ENCODE measurements around the gene LRP4.
"Not testable (repeated sequence)": the region's sequence is repeated elsewhere in the genome, so short reads cannot be mapped to it uniquely, and the experiment has no call there.

LRP4 gene, protein sequence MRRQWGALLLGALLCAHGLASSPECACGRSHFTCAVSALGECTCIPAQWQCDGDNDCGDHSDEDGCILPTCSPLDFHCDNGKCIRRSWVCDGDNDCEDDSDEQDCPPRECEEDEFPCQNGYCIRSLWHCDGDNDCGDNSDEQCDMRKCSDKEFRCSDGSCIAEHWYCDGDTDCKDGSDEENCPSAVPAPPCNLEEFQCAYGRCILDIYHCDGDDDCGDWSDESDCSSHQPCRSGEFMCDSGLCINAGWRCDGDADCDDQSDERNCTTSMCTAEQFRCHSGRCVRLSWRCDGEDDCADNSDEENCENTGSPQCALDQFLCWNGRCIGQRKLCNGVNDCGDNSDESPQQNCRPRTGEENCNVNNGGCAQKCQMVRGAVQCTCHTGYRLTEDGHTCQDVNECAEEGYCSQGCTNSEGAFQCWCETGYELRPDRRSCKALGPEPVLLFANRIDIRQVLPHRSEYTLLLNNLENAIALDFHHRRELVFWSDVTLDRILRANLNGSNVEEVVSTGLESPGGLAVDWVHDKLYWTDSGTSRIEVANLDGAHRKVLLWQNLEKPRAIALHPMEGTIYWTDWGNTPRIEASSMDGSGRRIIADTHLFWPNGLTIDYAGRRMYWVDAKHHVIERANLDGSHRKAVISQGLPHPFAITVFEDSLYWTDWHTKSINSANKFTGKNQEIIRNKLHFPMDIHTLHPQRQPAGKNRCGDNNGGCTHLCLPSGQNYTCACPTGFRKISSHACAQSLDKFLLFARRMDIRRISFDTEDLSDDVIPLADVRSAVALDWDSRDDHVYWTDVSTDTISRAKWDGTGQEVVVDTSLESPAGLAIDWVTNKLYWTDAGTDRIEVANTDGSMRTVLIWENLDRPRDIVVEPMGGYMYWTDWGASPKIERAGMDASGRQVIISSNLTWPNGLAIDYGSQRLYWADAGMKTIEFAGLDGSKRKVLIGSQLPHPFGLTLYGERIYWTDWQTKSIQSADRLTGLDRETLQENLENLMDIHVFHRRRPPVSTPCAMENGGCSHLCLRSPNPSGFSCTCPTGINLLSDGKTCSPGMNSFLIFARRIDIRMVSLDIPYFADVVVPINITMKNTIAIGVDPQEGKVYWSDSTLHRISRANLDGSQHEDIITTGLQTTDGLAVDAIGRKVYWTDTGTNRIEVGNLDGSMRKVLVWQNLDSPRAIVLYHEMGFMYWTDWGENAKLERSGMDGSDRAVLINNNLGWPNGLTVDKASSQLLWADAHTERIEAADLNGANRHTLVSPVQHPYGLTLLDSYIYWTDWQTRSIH (N-terminal part only)

DNA sequence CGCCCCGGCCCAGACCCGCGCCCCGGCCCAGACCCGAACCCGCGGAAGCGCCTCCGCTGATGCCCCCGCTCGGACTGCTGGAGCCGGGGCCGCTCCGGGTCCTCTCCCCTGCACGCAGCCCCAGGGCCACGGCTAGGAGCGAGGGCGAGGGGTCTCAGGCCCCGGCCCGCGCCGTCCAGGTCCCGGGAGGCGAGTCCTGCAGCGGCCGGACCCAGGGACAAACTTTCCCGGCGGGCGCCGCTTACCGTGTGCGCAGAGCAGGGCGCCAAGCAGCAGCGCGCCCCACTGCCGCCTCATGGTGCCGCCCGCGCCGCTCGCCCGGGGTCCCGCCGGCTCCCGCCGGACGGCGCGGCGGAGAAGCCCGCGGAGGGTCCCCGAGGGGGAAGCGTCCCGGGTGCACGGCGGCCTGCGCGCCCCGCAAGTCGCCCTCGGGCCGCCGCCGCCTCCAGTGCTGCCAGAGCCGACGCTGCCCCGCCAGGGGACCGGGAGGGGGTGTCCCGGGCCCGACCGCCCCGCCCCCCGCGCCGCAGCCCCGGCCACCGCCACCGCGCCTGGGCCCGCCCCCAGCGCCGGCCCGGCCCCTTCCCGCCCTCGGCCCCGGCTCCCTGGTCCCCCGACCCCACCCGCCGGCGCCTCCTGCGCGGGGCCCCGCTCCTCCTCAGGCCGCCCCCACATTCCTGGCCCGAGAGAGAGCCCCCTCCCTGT, at the start of gene LRP4:
LRP4 (minus strand) TSS at position 468 of the 705 bp plus-strand sequence; CDS start at position 297, 171 bp downstream.
- no peak for DNase-seq (ENCODE audit: low read depth)

DNA sequence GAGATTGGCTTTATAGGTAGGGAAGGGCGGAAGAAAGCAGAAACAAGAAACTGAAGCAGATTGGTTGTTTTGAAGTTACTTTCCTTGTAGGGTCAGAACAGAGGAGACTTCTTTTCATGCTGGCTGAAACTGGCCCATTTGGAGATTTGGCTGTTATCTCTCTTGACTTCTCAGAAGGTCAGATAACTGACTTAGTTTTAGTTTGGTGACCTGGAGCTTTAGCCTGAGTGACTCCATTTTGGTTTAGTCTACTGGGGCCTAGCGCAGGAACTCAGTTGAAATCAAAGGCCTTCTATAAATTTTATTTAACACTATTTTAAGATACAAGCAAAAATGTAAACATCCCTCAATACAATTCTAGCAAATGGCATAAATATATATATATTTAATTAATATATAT, 49.6 kb upstream of the LRP4 start:
- no peak for DNase-seq (ENCODE audit: low read depth)

DNA sequence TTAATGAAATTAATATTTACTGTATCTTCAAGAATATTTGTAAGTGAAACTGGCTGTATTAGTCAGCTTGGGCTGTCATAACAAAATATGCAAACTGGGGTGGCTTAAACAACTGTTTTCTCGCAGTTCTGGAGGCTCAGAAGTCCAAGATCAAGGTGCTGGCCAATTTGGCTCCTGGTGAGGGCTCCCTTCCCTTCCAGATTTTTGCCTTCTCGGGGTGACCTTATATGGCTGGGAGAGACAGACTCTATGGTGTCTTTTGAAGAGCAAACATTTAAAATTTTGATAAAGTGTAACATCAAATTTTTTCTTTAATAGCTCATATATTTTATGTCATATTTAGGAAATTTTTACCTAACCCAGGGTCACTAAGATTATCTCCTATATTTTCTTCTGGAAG, 48.4 kb upstream of the LRP4 start:
- no peak for DNase-seq (ENCODE audit: low read depth)

DNA sequence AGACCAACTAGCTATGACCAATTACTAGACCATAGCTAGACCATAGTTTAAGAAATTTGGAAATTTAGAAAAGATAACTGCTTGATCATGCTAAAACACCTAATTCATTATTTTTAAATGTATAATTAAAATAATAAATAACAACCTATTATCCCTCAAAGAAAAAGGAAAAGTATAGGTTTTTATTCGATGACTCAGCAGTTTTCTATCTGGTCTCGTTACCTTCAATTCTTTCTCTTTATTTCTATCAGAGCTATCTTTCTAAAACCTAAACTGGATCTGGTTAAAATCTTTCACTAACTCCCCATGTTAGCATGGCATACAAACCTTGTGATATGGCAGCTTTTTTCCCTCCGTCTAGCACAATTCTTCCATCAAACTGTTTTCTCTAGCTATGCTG, 45.5 kb upstream of the LRP4 start:
- DNase-seq (ENCODE audit: low read depth), result no peak

DNA sequence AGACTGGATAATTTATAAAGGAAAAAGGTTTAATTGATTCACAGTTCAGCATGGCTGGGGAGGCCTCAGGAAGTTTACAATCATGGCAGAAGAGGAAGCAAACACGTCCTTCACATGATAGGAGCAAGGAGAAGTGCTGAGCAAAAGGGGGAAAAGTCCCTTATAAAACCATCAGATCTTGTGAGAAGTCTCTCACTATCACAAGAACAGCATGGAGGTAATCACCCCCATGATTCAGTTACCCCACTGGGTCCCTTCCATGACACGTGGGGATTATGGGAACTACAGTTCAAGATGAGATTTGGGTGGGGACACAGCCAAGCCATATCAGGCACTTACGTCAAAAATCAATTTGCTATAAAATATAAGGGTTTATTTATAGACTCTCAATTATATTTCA, 43.5 kb upstream of the LRP4 start:
- DNase-seq (ENCODE audit: low read depth), result not testable (repeated sequence)

DNA sequence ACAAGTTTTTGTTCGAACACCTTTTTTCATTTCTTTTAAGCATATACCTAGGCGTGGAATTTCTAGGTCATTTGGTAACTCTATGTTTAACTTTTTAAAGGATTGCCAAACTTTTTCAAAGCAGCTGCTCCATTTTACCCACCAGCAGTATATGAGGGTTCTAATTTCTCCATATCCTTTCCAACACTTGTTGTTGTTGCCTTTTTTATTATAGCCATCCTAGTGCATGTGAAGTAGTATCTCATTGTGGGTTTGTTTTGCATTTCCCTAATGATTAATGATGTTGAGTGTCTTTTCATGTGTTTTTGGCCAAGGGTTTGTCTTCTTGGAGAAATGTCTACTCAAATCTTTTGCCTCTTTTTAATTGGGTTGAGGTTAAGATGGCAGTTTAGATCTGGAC, 42.7 kb upstream of the LRP4 start:
- DNase-seq (ENCODE audit: low read depth), result no peak

DNA sequence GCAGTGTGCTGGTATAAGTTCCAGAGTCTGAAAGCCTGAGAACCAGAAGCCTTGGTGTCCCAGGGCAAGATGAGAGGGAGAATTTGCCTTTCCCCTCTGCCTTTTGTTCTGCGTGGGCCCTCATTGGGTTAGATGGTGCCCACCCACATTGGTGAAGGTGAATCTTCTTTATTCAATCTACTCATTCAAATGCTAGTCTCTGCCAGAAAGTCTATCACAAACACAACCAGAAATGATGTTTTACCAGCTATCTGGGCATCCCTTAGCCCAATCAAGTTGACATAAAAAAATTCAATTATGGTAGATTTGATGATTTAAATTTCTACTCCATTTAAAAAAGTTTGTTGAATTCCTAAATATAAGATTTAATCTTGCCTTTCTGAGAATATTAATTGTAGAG, 40.4 kb upstream of the LRP4 start:
- DNase-seq (ENCODE audit: low read depth), result no peak

DNA sequence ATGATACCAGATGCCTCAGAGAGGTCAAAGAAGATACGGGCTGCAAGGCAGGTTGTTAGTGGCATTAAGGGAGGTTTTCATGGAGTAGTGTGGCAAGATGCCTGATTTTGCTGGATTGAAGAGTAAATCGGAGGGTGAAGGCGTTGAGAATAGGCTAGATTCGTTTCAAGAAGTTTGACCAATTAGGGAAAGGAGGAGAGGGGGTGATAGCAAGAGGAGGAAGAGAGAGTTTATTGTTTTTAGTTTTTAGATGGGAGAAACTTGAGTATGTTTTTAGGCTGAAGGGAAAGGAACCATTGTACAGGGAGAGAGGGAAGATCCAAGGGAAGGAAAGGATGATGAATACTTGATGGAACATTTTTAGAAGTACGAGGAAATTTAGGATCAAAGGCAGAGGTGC, 34.7 kb upstream of the LRP4 start:
- no peak for DNase-seq (ENCODE audit: low read depth)

DNA sequence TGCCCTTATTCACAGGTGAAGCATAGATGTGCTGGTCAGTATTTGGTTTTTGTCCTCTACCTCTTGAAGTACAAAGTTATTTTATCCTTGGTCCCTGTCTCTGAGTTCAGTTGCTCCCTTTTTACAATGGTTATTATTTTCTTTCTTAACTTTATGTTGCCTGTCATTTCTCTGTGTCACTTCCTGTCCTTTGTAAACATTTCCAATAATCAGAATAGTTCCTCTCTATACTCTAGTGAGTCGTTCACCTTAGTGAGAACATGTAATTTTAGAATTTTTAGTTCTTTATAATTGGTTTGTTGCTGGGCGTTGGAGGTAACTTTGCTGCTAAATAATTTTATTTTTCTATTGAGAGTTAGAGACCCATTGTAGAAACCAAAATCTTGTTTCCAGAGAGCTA, 34.2 kb upstream of the LRP4 start:
- no peak for DNase-seq (ENCODE audit: low read depth)

DNA sequence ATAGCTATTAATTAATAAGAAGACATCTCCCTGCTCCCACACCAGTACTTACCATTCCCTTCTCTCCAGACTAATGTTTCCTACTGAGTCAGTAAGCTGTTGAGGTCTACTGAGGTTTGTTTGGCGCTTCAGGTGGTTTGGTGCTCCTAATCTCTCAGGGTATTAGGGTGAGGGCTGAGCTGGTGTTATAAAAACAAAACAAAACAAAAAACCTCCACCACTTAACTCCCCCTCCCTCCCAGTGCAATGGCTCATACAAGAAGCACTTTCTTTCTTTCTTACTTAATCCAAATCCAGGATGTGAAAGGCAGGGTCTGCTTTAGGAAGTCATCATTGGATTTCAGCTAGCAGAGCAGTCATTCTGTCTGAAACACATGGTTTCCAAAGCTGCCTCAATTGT, 33.5 kb upstream of the LRP4 start:
- no peak for DNase-seq (ENCODE audit: low read depth)

DNA sequence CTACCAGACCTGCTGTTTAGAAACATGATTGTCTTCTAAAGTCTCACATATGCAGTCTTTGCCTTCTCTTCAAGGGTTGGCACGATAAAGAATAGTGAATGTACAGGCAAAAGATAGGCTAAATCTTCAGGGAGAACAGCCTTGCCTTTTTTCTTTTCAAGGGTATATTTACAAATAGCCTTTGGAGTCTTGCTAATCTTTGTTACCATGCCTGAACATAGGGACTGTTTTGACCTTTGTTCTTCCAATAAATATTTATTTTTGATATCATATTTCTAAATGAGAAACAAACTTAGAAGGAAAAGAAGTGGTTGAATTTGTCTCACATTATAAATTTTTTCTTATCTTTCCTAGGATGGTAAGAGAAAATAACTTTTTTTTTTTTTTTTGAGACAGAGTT, 30.9 kb upstream of the LRP4 start:
- DNase-seq (ENCODE audit: low read depth), result no peak

DNA sequence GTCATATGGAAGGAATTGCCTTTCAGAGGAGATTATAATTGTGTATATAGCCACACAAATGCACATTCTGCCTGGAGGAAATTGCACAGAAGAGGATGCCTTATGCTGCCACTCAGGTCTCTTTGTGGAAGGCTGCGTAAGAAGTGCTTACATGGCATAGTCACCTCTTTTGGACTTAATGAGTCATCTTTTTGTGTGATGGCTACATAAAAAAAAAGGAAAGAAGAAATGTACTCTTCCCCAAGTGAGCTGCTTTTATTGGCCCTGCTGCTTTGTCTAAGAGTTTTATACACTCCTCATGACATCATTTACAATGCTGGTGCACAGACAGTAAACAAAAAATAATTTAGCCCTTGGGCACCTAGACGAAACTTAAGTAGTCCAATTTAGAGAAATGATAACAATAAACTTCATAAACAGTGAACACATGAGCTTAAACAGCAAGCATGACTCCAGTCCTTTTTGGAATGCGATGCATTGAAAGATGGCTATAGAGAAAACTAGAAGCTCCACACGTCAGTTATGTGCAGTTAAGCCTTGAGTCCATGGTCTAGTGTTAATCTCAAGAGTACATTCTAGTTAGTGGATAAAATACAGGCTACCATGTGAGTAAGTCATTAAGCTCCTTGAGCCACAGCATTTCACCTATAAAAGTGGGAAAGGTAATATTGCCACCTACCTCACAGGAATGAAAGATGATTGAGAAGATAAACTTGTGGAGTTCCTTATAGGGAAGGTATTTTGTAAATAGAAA, 30.2 kb upstream of the LRP4 start:
- peak; percentile 67 for DNase-seq (ENCODE audit: low read depth)

DNA sequence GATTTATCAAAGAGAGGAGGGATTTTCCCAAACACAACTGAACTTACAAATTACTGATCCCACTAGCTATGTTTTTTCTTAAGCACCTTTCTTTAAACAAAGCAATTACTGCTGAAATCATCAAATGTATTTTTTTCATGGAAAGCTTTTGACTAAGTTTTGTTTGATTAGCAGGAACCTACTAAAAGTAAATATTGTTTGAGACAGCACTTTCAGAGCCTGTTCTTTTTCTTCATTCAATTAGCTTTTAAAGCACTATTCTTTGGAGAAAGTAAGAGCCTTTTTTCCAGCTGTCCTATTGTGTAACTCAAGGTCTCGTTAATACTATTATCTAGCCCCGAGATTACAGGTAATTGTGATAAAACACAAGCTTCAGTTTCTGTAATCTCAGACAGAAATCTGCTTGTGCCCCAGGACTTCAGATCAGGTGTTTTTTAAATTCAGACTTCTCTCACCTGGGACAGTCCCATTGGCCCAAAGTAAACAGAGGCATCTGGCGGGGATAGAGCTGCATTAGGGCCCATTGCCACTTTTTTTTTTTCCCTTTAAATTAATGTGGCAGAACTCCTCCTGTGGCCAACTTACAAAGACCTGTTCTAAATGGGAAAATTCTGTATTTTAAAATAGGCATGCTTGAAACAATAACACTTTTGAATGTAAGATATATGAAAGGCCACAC, 29.2 kb upstream of the LRP4 start:
- DNase-seq (ENCODE audit: low read depth), result no peak

DNA sequence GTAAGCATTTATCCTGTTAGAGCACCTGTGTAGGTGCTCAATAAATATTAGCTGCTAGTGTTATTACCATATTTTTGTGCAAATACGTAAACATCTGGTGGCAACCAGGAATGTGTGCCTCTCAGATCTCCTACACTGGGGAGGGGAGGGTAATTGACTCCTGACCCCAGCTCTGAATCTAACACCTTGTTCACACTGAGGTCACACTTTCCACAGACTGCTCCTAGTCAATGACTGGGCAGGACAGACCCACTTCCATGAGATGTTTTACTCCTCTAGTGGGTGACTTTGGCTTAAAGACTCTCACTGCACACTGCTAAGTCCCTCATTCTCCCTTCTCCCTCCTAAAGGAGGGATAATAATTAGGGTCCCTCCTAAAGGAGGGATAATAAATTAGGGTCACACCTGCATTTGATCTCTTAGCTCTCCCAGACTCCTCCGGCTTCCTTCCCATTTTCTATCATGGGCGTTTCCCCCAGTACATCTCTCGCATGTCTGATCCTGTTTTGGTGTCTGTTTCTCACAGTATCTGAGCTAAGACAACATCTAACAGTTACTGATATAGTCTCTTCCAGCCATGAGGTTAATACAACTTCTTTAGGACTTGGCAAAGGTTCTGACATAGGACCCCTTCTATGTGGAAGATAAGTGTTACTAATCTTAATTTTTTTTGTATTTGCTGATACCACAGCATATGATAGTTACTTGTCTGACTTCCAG, 26.2 kb upstream of the LRP4 start:
- DNase-seq (ENCODE audit: low read depth), result no peak

DNA sequence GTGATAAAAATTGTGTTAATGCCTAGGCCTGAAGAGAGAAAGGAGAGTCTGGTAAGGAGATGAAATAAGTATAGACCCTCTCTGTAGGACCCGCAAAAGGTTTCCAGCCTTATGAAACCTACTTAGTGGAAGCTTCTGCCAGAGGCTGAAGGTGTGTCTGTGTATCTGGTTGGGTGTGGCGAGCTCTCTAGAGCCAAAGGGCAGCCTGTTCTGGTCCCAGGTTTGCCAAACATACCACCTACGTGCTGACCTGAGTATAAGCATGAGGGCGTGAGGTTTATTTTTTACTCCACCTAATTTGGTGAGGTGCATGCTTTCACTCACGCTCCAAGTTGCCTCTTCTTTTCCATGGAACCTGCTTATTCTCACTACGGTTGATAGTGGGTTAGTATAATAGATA, 23.8 kb upstream of the LRP4 start:
- no peak for DNase-seq (ENCODE audit: low read depth)

DNA sequence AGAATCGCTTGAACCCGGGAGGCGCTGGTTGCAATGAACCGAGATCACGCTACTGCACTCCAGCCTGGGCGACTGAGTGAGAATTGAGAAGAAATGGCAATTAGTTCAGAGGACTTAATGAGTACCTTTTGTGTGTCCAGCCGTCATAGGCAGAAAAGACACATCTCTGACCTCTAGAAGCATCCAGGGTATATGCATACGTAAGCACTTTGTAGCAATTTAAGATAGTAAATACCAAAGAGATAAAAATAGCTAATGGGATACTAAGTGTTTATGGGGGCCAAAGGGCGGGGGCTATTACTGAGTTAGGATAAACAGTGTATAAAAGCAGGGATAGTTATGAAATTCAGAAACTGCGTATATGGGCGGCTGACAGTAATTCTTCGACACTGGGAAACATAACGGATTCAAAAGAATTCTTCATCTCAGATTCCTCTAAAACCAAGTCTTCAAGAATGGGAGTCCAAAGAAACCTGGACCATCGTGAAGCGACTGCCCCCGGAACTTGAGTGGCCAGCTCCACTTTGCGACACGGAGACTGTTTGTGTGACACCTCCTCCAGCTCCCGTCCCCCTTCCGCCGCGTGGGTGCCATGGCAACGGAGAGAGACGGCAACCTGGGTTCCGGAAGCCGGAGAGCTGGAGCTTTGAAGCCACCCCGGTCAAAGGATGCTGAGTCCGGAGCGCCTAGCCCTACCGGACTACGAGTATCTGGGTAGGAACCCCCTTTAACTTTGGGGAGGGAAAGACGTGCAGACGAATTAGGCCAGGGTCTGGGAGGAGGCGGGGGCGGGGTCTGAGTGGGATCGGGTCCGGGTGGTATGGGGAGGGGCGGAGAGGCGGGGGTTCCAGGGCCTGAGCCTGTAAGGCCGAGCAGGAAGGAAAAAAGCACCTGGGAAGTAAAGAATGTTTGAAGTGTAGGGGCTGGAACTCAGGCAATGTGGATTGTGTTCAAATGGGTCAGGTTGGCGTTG, 18.1 kb upstream of the LRP4 start, which contains the start of gene CSTPP1:
CSTPP1 (plus strand) TSS at position 624 of the 973 bp plus-strand sequence; CDS start at position 669, 45 bp downstream.
- DNase-seq (ENCODE audit: low read depth), result peak; percentile 85

DNA sequence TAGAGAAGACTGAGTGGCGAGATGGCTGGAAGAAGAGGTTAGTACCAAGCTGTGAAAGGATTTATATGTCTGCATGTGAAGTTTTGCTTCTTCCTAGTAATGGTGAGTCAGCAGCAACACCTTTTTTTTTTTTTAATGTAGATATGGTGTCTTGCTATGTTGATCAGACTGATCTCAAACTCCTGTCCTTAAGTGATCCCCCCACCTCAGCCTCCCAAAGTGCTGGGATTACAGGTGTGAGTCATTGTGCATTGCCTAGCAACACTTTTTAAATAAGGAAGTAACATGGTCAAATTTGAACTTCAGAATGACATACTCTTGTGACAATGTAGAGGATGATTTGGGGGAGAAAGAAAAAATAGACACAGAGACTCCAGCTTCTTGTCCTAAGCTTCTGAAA, 11.7 kb upstream of the LRP4 start:
- no peak for DNase-seq (ENCODE audit: low read depth)

DNA sequence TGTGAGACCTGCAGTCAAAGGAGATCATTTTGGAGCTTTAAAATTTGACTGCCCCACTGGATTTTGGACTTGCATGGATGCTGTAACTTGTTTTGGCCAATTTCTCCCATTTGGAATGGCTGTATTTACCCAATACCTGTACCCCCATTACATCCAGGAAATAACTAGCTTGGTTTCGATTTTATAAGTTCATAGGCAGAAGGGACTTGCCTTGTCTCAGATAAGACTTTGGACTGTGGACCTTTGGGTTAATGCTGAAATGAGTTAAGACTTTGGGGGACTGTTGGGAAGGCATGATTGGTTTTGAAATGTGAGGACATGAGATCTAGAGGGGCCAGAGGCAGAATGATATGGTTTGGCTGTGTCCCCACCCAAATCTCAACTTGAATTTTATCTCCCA, 10.4 kb upstream of the LRP4 start:
- not testable (repeated sequence) for DNase-seq (ENCODE audit: low read depth)
